GM12875 (cell line): ENCODE results near the gene KRTAP10-3.
"Not testable (repeated sequence)": the region's sequence is repeated elsewhere in the genome, so short reads cannot be mapped to it uniquely, and the experiment has no call there.

ENCODE experiments used
- H3K4me3 ChIP-seq: one replicate; pipeline ENCODE4 v1.5.1; 2011; ENCODE audit warnings: low read depth, low read length, control low read depth
- TF ChIP-seq, protein P1 (sequence below): IDR thresholded peaks from 2 replicates; pipeline ENCODE4 v1.5.1; 2011; ENCODE audit warnings: low read depth, mild to moderate bottlenecking, control low read depth, inconsistent platforms, low read length, moderate library complexity, borderline replicate concordance; ENCODE audit not compliant: insufficient read depth

KRTAP10-3 gene

DNA sequence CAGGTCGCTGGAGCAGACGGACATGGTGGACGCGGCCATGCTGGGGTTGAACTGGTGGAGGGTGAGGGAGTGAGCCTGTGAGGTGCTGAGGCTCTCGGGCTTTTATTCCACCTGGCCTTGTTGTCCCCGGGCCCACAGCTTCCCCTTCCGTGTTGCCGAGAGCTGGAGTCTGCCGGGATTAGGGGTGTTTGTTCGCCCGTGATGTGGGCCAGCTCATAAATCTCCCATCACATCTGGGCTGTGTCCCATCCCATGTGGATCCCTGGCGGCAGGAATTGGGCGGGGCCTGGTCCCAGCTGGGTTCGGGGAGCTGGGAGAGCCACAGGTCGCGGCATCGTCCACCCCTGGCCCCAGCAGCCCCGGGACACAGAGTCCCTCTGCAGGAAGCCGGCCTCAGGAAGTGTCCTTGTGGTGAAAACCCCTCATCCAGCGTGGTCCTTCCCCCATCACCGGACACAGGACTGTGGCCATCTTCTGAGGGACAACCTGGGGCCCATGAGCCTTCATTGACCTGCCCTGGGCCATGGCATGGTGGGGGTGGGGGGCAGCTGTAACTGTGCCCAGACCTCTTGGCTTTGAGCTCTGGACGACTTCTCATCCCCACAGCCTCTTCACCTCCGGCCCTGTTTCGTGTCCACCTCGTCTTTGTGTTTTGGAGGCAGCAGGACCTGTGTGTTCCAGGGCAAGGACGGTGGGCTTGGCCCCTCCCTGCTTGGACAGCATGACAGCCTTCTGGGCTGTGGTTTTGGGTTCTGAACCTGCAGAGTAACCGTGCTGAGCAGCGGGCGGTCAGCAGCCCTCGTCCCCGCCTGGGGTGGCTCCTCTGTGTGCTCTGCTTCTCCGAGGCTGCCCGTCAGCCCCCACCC is 34.1 kb upstream of the KRTAP10-3 start, which contains the start of gene KRTAP10-6:
TSS of gene KRTAP10-6 (minus strand) at position 60 of the 866 bp plus-strand sequence. CDS start at position 39, 21 bp downstream.
- TF ChIP-seq, protein P1, sequence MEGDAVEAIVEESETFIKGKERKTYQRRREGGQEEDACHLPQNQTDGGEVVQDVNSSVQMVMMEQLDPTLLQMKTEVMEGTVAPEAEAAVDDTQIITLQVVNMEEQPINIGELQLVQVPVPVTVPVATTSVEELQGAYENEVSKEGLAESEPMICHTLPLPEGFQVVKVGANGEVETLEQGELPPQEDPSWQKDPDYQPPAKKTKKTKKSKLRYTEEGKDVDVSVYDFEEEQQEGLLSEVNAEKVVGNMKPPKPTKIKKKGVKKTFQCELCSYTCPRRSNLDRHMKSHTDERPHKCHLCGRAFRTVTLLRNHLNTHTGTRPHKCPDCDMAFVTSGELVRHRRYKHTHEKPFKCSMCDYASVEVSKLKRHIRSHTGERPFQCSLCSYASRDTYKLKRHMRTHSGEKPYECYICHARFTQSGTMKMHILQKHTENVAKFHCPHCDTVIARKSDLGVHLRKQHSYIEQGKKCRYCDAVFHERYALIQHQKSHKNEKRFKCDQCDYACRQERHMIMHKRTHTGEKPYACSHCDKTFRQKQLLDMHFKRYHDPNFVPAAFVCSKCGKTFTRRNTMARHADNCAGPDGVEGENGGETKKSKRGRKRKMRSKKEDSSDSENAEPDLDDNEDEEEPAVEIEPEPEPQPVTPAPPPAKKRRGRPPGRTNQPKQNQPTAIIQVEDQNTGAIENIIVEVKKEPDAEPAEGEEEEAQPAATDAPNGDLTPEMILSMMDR, result no peak
- H3K4me3 ChIP-seq, result no peak within 1 kb of the TSS

DNA sequence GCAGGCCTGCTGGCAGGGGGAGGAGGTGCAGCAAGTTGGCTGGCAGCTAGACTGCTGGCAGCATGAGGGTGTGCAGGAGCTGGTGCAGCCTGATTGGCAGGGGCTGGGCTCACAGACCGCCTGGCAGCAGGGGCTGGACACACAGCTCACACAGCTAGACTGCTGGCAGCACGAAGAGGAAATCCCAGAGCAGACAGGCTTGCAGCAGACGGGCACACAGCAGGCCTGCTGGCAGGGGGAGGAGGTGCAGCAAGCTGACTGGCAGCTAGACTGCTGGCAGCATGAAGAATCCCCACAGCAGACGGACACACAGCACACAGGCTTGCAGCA is 33.2 kb upstream of the KRTAP10-3 start:
- H3K4me3 ChIP-seq, result not testable (repeated sequence)

DNA sequence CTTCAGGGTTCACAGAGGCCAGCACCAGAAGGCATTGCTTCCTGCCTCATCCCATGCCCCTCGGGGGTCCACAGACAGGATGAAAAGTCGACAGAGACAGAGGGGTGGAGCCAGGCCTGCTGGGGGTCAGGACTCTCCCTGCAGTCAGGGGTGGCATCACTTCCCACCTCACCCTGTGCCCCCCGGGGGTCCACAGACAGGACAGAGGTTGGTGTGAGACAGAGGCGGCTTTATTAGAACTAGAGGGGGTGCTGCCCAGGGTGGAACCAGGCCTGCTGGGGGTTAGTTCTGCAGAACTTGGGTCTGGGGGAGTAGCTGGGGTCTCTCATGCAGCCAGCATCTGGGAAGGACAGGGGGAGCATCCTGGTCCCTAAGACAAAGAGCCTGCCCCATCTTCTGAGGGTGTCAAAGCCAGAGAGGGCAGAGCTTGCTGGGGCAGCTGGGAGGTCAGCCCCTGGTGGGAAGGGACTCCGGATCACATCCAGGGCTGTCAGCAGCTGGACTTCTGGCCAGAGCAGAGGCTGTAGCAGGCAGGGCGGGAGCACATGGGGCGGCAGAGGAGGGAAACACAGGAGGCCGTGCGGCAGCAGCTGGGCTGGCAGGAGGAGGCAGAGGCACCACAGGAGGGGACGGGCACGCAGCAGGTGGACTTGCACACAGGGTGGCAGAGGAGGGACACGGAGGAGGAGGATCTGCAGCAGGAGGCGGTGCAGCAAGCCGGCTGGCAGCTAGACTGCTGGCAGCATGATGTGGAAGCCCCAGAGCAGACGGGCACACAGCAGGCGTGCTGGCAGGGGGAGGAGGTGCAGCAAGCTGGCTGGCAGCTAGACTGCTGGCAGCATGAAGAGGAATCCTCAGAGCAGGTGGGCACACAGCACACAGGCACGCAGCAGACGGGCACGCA is 32.6 kb upstream of the KRTAP10-3 start:
- H3K4me3 ChIP-seq, result not testable (repeated sequence)

DNA sequence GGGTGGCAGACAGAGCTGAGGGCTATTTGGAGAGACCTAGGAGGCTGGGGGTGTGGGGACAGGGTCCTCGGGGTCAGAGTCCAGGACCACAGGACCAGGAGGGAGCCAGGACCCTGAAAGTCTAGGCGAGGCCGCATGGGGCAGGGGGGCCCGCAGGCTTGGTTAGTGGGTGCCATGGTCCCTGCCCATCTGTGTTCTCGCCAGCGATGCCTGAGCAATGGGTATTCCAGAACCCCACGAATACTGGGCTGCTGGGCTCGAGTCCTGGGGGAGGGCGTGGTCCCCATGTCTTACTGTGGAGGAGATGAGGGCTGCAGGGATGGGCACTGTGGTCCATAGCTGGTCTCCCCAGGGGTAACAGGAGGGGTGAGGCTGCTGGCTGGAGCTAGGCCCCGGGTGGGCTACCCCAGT is 31.7 kb upstream of the KRTAP10-3 start:
- TF ChIP-seq, protein P1, result no peak
- no peak overlapping the region for H3K4me3 ChIP-seq

DNA sequence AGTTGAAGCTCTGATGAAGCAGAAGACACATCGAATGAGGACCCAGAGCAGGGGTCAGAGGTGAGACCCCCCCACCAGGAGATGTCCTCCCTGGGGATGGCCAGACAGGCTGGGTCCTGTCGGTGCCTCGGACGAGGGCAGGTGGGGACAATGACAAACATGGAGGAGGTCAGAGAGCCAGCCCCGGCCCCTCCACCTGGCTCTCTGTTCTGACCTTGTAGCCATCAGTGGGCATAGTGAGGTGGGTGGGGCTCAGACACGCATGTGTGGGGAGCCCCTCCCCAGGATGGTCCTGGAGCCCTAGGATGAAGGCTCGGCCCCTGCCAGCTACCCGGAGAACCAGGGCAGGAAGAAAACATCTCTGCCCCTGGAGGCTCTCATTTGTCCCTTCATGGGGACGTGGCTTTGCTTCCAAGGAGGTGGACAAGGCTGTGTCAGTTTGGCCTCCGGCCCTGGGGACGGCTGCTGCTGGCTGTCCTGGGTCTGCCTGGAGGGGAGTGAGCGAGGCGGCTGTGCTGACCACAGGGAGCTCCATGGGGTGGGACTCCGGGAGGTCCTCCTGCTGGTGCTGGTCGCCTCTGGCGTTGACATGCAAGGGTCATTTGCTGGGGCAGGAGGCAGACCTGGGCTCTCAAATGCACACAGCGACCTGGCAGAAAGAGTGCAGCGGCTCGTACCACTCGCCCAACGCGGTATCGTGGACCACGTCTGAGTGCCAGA is 31.2 kb upstream of the KRTAP10-3 start:
- TF ChIP-seq, protein P1, result no peak
- no peak overlapping the region for H3K4me3 ChIP-seq

DNA sequence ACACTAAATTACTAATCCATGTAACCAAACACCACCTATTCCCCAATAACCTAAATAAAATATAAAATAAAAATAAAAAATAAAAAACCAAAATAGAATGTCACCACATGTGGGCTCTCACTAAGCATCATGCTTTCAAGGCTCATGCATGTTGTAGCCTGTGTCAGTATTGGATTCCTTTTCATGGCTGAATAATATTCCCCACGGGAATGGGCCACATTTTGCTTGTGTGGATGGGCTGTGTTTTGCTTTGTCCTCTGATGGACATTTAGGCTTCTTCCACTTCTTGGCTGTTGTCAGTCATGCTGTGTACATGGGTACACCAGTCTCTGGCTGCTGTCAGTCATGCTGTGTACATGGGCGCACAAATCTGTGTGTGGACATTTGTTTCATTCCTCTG is 30.5 kb upstream of the KRTAP10-3 start:
- H3K4me3 ChIP-seq, result no peak overlapping the region
- TF ChIP-seq, protein P1, result no peak

DNA sequence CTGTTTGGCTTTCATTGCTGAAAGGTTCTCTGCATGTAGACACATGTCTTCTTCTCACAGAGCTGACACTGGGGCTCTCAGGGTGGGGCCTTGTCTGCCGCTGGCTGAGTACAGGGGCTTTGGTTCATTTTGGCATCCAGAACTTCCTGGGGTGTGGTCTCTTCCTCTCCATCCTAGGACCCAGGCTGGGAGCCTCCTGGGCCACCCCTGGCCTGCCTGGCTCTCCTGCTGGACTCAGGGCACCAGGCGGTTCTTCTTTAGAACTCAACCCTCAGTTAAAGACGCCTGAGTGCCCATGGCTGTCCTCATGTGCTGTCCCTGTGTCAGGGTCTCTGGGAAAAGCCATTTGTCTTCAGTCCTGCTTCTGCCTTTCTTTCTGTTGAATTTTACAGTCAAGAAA is 27.3 kb upstream of the KRTAP10-3 start:
- TF ChIP-seq, protein P1, result no peak
- no peak overlapping the region for H3K4me3 ChIP-seq
